NCI-H2196 (cell line): ENCODE data around the gene ELAVL1.
A peak's percentile ranks its signal among the peaks of the same experiment; 100 is the strongest.
"Not testable (repeated sequence)": the region's sequence is repeated elsewhere in the genome, so short reads cannot be mapped to it uniquely, and the experiment has no call there.

Source experiments
- DNase-seq: peaks from one replicate; lab custom pipeline; 2025; ENCODE audit not compliant: unreplicated experiment; lab: John Stamatoyannopoulos, UW

Gene ELAVL1

DNA sequence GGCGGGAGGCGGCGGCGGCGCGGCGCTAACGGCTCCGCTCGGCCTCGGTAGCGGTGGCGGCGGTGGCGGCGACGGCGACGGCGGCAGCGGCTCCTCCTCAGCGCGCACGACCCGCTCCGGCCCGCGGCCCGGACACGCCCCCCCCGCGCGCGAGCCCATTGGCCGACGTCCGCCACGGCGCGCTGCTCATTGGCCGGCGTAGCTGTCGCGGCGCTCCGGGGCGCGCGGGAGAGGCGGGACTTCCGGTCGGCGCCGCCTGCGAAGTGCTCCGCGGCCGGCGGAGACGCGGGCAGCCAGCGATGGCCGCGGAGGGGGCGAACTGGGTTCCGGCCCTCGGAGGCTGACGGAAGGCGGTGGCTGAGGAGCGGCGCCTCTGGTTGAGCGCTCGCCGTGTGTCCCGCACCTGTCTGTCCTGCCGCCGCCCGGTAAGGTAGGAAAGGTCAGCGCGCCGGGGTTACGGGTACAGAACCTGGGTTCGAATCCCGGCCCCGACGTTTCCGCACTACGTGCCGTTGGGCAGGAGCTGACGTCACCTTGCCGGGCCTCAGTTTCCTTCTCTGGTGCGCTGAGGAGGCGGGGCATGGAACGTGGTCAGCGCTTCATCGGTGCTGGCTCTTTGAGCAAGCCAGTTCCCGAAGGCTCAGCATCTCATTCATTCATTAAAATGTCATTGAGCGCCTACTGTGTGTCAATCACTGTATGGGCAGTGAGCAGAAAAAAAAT, at the start of gene ELAVL1:
ELAVL1 (minus strand) TSS at position 108 of the 723 bp plus-strand sequence. CDS start 13,826 bp downstream, outside the sequence.
- peak; percentile 94 for DNase-seq

GRCh38 chr19:8054169-8054568, 48.7 kb upstream of the ELAVL1 start:
- DNase-seq = no peak

DNA sequence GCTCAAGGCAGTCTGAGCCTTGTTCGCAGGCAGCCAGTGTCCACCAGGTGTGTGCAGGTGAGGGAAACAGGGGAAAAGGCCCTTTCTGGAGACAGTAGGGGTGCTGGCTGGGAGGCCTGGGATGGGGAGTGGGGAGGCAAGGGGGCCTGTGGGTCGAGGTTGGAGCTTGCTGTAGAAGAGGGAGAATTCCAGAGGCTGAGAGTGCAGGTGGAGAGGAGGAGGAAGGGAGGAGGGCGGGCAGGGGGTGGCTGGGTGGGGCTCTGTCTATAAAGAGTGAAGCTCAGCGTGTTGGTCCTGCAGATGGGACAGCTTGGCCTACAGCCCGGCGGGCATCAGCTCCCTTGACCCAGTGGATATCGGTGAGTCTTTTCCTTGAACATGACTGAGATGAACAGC, 47.0 kb upstream of the ELAVL1 start, which contains the start of gene CCL25:
CCL25 (plus strand) TSS at position 297 of the 396 bp plus-strand sequence. CDS start 290 bp downstream, outside the sequence.
- DNase-seq = no peak

DNA sequence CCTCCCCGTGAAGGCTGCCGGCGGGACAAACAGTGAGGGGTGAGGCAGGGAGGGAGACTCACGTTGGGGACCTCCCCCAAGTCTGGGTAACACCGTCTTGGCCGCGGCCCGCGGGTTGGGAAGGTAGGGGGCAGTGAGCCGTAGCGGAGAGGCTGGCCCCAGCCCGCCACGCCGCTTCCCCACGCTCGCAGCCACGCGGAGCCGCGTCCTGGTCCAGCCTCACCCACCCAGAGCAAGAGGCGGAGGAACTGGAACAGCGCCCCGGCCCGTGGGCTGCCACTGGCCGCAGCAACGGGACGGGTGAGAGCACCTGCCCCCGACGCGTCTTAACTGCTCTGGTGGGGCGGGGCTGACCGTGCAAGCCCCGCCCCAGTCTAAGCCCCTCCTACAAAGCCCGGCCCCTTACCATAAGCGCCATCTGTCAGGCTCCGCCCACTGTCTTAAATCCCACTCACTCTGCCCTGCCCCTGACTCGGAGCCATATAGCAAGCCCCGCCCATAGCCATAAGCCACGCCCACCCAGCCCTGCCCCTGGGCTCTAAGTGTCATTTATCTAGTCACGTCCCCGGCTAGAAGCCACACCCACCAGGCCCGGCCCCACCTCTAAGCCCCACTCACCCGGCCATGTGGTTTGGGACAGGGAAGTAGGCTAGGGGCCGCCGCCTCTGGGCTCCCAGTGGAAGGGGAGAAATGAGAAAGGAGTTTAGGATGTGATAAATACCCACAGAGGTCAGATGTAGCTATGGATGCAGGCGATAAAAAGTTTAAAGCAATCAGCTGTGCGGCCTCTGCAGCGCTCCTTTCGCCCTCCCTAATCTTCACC, 45.0 kb upstream of the ELAVL1 start:
- DNase-seq = peak; percentile 87

DNA sequence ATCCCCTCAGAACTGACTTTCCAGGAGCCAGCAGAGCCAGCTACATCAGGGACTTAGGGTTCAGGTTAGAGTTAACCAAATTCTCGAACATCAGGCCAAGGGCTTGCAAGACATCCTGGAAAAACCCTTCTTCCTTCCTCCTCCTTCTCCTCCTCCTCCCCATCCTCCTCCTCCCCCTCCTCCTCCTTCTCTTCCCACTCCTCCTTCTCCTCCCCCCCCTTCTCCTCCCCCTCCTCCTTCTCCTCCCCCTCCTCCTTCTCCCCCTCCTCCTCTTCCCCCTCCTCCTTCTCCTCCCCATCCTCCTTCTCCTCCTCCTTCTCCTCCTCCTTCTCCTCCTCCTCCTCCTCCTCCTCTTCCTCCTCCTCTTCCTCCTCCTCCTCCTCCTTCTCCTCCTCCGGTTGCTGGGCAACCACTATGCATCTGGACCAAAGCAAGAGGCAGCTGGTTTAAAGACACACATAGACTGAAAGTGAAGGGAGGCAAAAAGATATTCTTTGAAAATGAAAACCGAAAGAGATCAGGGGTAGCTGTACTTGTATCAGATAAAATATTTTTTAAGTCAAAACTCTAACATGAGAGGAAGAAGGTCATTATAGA, 41.2 kb upstream of the ELAVL1 start:
- no peak for DNase-seq

DNA sequence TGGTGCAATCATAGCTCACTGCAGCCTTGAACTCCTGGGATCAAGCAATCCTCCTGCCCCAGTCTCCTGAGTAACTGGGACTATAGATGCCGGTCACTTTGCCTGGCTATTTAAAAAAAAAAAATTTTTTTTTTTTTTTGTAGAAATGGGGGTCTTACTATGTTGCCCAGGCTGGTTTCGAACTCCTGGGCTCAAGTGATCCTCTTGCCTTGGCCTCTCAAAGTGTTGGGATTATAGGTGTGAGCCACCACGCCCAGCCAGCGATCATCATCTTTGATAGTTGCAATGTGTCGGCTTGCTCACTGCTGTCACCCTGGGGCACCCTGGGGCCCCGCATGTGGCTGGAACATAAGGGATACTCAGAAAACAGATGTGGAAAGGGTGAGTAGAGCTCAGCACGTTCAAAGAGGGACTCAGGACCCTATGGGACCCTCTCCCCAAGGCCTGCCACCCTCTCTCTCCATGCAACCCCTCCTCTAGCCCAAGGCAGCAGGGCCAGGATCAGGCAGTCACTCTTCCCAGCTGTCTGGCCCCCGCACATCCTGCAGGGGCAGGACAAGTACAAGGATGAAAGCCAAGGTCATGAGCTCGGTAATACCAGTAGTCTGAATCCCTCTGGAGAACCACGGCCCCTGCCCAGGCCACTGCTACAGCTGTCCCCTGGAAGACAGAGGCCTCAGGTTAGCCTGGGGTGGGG, 40.6 kb upstream of the ELAVL1 start:
- no peak for DNase-seq

DNA sequence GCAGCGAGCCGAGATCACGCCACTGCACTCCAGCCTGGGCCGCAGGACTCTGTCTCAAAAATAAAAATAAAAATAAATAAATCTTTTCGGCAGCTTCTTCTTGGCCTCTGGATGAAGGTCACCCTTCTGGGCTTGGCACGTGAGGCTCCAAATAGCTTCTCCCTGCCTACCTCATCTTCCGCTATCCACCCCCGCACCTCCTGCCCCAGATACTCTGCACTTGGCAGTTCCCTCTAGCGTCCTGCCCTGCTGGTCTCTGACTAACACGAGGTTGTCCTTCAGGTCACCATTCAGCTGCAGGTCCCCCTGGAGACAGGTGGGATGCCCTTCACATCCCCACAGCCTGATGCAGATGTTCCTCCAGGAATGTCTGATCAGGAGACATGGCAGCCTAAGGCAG, 38.6 kb upstream of the ELAVL1 start:
- DNase-seq = no peak

DNA sequence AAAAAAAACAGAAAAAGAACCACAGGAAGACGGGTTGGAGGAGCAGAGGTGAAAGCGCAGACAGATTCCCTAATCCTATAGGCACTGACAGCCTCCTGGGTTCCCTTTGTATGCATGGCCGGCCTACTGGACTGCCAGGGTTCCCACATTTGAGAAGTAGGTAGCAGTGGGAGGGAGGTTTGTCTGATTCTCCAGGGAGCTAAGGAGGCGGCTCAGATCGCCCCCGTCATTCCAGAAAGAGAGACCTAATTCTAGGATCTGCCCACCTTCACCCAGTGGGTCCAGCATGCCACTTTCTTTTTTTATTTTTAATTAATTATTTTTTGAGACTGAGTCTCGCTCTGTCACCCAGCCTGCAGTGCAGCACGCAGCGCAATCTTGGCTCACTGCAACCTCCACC, 37.5 kb upstream of the ELAVL1 start:
- no peak for DNase-seq

- DNase-seq = no peak
Measured at GRCh38 chr19:8041531-8041931, 36.1 kb upstream of the ELAVL1 start.

DNA sequence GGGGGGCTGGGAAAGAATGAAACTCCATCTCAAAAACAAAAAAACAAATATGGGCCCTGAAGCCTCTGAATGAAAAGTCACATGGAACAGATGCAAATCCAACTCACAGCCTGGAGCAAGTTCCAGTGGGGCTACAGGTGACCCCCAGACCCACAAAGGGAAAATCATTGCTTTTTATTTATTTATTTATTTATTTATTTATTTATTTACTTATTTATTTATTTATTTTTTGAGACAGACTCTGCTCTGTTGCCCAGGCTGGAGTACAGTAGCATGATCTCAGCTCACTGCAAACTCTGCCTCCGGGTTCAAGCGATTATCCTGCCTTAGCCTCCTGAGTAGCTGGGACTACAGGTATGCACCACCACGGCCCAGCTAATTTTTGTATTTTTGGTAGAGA, 33.8 kb upstream of the ELAVL1 start:
- no peak for DNase-seq

DNA sequence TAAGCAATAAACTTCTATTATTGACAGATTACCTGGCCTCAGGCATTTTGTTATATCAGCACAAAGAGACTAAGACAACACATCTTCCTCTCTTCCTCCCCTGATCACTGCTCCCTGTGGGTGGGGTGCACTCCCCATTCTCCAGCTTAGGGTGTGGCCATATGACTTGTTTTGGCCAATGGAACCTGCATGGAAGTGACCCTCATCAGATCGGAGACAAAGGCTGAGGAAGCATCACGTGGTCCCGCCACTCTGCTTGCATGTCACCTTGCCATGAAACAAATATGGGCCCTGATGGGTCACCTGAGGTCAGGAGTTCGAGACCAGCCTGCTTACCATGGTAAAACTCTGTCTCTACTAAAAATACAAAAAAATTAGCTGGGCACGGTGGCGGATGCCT, 33.4 kb upstream of the ELAVL1 start:
- DNase-seq = no peak

GRCh38 chr19:8036434-8037099, 31.1 kb upstream of the ELAVL1 start:
- peak; percentile 53 for DNase-seq

DNA sequence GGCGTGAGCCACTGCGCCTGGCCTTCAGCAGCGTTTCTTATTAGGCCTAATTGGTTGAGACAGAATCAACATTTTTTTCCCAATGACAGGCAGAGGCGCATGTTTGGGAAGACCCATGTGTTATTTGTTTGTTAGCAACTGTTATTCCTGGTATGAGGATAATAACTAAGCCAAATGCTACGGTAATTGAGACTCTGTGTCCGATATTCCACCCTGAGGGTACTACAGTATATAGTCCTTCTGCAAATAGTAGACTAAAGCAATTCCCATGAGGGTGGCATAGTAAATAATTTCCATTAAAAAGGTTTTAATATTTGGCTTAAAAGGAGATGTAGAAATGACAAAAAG, 28.7 kb upstream of the ELAVL1 start:
- no peak for DNase-seq

DNA sequence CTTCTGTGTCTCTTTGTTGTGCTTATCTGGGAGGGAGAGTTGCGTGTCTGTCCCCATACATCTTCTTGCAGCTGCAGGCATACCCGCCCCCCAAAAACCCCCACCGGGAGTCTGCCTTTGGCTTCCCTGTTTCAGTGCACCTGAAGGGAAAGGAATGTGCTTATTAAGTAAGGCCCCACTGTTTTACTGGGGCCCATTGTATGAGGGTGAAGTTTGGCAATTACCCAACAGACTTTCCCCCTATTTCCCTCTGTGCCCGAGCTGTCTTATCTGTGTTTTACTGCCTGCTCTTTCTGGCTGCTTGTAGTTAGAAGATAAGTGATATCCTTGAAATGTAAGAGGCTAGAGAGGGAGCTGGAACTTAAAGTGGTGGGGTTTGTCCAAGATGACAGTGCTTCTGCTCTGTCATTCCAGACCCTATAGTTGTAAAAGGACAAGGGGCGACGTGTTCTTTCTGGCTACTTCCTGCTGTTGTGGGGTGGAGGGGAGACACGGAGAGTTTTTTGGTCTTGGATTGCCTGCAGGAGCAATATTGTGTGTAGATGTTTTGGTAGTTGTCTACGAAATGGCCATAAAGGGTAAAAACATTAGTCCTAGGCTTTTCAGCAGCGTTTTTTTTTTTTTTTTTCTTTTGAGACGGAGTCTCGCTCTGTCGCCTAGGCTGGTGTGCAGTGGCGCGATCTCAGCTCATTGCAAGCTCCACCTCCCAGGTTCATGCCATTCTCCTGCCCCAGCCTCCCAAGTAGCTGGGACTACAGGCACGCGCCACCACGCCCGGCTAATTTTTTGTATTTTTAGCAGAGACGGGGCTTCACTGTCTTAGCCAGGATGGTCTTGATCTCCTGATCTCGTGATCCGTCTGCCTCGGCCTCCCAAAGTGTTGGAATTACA, 28.1 kb upstream of the ELAVL1 start:
- not testable (repeated sequence) for DNase-seq

- no peak for DNase-seq
Measured at GRCh38 chr19:8030960-8031359, 25.5 kb upstream of the ELAVL1 start.

DNA sequence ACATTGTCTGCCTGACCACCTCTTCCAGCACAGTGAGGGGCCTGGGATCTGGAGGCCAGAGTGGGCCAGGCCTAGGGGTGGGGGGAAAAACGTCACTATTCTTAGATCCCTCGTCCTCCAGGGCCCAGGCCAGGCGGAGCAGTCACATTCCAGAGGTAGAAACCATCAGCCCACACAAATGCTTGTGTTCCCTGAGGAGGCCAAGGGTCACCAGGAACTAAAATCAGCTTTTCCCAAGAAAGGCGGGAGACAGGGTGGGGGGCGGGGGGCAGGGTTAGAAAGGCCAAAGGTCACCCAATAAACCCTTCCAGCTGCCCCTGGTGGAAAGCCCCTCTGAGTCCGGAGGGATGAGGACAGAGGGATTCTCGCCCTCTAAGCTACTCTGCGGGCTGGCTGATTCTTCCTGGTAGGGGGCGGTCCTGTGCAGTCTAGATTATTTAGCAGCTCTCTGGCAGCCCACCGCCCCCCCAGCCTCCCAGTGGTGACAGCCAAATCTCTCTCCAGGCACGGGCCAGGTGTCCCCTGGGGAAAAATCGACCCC, 23.6 kb upstream of the ELAVL1 start:
- DNase-seq = no peak

DNA sequence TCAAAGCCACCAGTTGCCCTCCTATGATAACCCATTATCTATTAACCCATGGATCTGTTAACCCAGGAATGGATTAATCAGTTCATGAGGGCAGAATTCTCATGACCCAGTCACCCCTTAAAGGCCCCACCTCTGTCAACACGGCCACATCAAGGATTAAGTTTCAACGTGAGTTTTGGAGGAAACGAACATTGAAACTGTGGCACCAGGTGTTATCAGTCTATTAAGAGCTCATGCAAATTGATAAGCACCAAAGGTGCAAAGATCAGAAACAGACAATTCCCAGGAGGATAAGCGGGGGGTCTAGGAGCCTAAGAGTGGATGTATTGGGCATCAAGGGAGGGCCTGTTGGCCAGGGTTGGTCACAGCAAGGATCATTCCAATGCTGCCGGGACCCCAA, 19.9 kb upstream of the ELAVL1 start:
- DNase-seq = no peak

GRCh38 chr19:8024256-8024655, 18.8 kb upstream of the ELAVL1 start:
- DNase-seq = not testable (repeated sequence)

DNA sequence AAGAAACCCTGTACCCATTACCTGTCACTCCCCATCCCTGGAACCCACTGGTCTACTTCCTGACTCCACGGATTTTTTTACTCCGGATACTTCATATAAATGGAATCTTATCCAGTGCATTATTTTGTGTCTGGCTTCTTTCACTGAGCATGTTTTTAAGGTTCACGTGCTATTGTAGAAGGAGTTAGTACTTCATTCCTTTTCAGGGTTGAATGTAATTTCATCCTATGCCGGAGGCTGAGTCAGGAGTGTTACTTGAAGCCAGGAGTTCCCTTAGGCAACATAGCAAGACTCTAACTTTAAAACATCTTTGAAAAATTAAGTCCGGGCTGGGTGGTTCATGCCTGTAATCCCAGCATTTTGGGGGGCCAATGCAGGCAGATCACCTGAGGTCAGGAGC, 17.9 kb upstream of the ELAVL1 start:
- no peak for DNase-seq

- DNase-seq = no peak
Measured at GRCh38 chr19:8022275-8022674, 16.8 kb upstream of the ELAVL1 start.
